Skeletal muscle satellite cell (primary cell): ENCODE data around the gene PPL.
"Not testable (repeated sequence)": the region's sequence is repeated elsewhere in the genome, so short reads cannot be mapped to it uniquely, and the experiment has no call there.

Source experiments
- H3K27me3 ChIP-seq: 2 replicates; pipeline ENCODE4 v1.7.0; 2013; ENCODE audit warnings: low read length; ENCODE audit not compliant: control insufficient read depth, insufficient read depth
- H3K36me3 ChIP-seq: 2 replicates; pipeline ENCODE4 v1.7.0; 2013; ENCODE audit warnings: mild to moderate bottlenecking, control low read depth, low read length; ENCODE audit not compliant: insufficient read depth
- H3K4me1 ChIP-seq: 2 replicates; pipeline ENCODE4 v1.7.0; 2013; ENCODE audit warnings: low read length; ENCODE audit not compliant: control insufficient read depth, insufficient read depth
- H3K4me2 ChIP-seq: 2 replicates; pipeline ENCODE4 v1.7.0; 2013; ENCODE audit warnings: mild to moderate bottlenecking, low read length
- H3K4me3 ChIP-seq: 2 replicates; pipeline ENCODE4 v1.7.0; 2013; ENCODE audit warnings: low read length
- H3K9ac ChIP-seq: 2 replicates; pipeline ENCODE4 v1.7.0; 2013; ENCODE audit warnings: mild to moderate bottlenecking, low read depth, low read length, moderate library complexity
- H3K9me3 ChIP-seq: replicated peaks from 2 replicates; pipeline ENCODE4 v1.7.0; 2013; ENCODE audit warnings: mild to moderate bottlenecking, control low read depth, low read length

The PPL gene

DNA sequence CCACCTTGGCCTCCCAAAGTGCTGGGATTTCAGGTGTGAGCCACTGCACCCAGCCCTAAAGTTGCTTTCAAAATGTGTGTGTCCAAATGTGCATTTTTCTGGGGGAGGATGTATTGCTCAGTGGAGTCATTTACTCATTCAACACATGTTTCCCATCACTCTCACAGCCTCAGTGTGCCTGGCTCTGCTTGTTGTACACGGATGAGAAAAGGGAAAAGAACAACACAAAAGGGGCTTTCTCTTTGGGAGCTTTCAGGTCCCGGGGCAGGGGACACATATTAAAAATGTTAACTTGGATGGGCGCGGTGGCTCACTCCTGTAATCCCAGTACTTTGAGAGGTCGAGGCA, 1.7 kb upstream of the PPL start:
- H3K9ac ChIP-seq, result no peak overlapping the region
- H3K4me1 ChIP-seq, result peaks cover 45% of the 10 kb centered on the region
- no peaks in the 10 kb centered on the region for H3K36me3 ChIP-seq
- no peaks in the 10 kb centered on the region for H3K9me3 ChIP-seq
- H3K4me3 ChIP-seq, result no peak overlapping the region
- H3K4me2 ChIP-seq, result no peak overlapping the region
- peaks cover 39% of the 10 kb centered on the region for H3K27me3 ChIP-seq

DNA sequence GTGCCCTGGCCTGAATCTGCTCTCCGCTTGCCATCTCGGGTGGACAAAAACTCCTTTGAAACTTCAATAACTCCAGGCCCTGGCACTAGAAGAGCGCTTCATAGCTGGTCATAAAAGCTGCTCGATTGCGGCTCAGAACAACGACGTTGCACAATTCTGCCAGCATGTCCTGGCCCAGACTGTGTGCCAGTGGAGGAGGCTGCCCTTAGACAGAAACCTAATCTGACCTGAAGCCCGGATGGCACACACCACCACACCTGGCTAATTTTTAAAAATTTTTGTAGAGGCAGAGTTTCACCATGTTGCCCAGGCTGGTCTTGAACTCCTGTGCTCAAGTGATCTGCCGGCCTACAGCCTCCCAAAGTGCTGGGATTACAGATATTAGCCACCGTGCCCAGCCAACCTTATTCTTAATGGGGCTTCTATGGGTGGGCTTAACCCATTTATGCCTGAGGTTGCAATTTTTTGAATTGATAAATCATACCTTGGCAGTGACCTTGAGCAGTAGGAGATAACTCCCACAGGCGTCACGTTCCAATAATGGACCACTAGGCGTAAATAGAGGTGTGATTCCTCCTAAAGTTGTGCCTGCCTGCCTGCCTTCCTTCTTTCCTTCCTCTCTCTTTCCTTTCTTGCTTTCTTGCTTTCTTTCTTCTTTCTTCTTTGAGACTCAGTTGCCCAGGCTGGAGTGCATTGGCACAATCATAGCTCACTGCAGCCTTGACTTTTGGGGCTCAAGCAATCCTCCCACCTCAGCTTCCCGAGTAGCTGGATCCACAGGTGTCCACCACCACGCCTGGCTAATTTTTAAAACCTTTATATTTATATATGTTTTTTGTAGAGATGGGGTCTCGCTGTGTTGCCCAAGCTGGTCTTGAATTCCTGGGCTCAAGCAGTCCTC, 1.1 kb upstream of the PPL start:
- no peaks in the 10 kb centered on the region for H3K9me3 ChIP-seq
- H3K9ac ChIP-seq, result no peak overlapping the region
- peak overlapping the region; percentile 81 for H3K4me2 ChIP-seq
- peaks cover 38% of the 10 kb centered on the region for H3K4me1 ChIP-seq
- no peaks in the 10 kb centered on the region for H3K36me3 ChIP-seq
- no peak overlapping the region for H3K4me3 ChIP-seq
- H3K27me3 ChIP-seq, result peaks cover 45% of the 10 kb centered on the region

DNA sequence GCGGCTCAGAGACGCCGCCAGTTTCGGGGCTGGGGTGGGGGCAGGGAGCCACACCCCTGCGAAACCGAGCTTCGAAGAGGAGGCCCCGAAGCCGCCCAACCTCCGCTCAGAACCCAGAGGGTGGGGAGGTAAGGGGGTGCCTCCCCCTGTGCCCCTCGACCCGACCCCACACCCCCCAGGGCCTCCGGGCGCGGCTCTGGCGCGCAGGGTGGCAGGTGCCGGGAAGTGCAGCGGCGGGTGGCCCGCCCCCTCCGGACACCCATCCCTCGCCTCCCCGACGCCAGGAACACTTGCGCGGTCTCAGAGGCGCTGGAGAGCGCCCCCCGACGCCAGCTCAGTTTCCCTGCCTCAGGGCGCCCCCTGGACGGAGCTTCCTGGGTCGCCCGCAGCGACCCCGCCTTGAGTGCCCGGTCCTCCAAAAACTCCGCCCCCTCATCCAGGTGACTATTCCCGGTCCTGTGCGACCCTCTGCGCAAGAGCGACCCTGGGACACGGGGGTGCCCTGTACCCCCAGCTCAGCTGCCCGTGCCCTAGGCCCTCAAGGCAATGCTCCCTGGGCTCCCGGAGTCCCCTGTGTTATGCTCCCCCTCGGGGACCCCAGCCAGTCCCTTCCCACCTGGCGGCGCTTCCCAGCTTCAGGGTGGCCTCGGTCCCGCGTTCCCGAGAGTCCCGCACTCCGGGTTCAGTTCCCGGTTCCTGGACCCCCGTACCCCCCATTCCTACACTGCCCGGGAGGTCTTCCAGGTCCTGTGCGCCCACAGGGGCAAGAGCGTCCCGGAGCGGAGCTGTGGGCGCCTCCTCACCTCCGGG, 562 bp downstream of the PPL start:
- H3K4me2 ChIP-seq, result peak overlapping the region; percentile 81
- H3K36me3 ChIP-seq, result no peaks in the 10 kb centered on the region
- peak overlapping the region; percentile 61 for H3K4me3 ChIP-seq
- no peak overlapping the region for H3K9ac ChIP-seq
- peaks cover 50% of the 10 kb centered on the region for H3K27me3 ChIP-seq
- H3K4me1 ChIP-seq, result peaks cover 30% of the 10 kb centered on the region
- H3K9me3 ChIP-seq, result no peaks in the 10 kb centered on the region

DNA sequence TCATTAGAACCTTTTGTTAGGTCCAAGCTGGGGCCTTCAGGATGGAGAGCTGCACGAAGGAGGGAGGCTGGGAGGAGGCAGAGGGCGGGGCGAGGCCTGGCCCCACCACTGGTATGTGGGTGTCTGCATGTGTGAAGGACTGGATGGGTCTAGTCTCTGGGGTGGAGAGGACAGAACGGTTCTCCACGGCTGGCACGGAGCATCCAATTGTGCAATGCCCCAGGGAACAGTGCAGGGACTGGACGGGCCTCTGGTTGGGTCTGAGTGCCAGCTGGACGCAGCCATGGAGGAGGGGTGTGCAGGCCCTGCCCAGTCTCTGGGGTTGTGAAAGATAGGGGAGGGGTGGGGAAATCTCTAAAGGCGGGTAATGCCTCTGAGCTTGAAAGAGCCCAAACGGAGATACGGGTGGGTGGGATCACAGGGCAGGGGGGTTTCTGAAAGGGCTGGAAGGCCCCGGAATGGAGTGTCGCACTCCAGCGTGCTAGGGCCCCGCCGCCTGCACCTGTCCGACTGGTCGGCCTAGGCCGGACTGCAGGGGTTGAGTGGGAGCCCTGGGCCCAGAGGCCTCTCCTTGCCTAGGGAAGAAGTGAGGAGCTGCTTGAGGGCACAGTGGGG, 1.6 kb downstream of the PPL start:
- peak overlapping the region; percentile 81 for H3K4me2 ChIP-seq
- no peak overlapping the region for H3K4me3 ChIP-seq
- no peaks in the 10 kb centered on the region for H3K9me3 ChIP-seq
- no peaks in the 10 kb centered on the region for H3K36me3 ChIP-seq
- H3K27me3 ChIP-seq, result peaks cover 47% of the 10 kb centered on the region
- H3K9ac ChIP-seq, result no peak overlapping the region
- peaks cover 30% of the 10 kb centered on the region for H3K4me1 ChIP-seq

- Histone ChIP-seq H3K27me3 (peaks cover 50% of the 10 kb centered on the region), H3K9me3 (no peaks in the 10 kb centered on the region), H3K4me1 (peaks cover 30% of the 10 kb centered on the region), H3K9ac (no peak overlapping the region), H3K4me3 (no peak overlapping the region), H3K4me2 (no peak overlapping the region), H3K36me3 (no peaks in the 10 kb centered on the region)
Observed at GRCh38 chr16:4934591-4934990, 2.4 kb downstream of the PPL start.

DNA sequence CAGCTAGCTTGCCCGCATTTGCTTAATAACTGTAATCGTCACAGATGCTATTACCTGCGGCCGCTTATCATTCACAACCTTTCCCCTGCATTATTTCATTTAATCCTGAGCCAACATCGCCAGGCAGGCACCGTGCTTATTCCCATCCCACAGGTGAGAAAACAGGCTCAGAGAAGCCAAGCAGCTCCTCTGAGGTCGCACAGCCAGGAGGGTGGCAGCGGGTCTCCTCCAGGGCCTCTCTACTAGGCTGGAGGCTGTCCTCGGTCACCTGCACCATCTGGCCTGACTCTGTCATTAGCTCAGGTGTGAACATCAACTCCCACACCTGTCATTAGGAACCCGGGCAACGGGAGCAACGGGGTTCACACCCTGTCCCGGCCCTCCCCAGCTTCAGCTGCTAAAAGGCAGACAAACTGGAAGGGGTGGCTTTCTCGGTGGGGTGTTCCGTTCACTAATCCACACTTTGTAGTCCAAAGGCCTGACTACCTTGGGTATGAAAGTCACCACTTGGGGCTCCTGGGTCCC, 3.0 kb downstream of the PPL start:
- H3K4me2 ChIP-seq, result no peak overlapping the region
- H3K4me3 ChIP-seq, result no peak overlapping the region
- H3K9ac ChIP-seq, result no peak overlapping the region
- H3K9me3 ChIP-seq, result no peaks in the 10 kb centered on the region
- H3K27me3 ChIP-seq, result peaks cover 56% of the 10 kb centered on the region
- H3K4me1 ChIP-seq, result peaks cover 30% of the 10 kb centered on the region
- H3K36me3 ChIP-seq, result no peaks in the 10 kb centered on the region

GRCh38 chr16:4933433-4933832, 3.5 kb downstream of the PPL start:
- H3K36me3 ChIP-seq, result no peaks in the 10 kb centered on the region
- peaks cover 56% of the 10 kb centered on the region for H3K27me3 ChIP-seq
- H3K9ac ChIP-seq, result no peak overlapping the region
- no peak overlapping the region for H3K4me2 ChIP-seq
- H3K4me3 ChIP-seq, result no peak overlapping the region
- H3K4me1 ChIP-seq, result peaks cover 30% of the 10 kb centered on the region
- no peaks in the 10 kb centered on the region for H3K9me3 ChIP-seq

DNA sequence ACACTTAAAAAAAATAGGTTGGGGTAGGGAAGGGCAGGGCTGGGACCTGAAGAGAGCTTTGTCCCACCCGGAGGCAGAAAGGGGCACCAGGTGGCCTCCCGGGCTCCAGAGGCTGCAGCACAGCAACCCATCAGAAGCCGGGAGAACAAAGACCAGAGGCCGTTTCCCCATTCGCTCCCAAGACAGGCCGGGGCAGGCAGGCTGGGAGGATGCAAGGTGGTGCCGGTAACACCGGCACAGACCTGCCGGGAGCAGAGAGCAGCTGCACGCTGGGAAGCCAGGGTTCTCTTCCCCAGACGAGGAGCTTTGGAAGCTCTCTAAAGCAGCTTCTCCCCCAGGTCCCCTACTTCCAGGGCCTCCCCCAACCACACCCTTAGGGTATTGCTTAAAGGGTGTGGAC, 5.6 kb downstream of the PPL start:
- no peak overlapping the region for H3K9ac ChIP-seq
- H3K9me3 ChIP-seq, result peaks cover 9% of the 10 kb centered on the region
- no peaks in the 10 kb centered on the region for H3K36me3 ChIP-seq
- no peak overlapping the region for H3K4me3 ChIP-seq
- peaks cover 15% of the 10 kb centered on the region for H3K4me1 ChIP-seq
- peaks cover 39% of the 10 kb centered on the region for H3K27me3 ChIP-seq
- H3K4me2 ChIP-seq, result no peak overlapping the region

- not testable (repeated sequence) for H3K9ac ChIP-seq, H3K4me1 ChIP-seq, H3K4me2 ChIP-seq, H3K9me3 ChIP-seq, H3K36me3 ChIP-seq, H3K4me3 ChIP-seq
- peaks cover 45% of the 10 kb centered on the region for H3K27me3 ChIP-seq
Observed at GRCh38 chr16:4929619-4930018, 7.3 kb downstream of the PPL start.

- peaks cover 9% of the 10 kb centered on the region for H3K9me3 ChIP-seq
- H3K4me1 ChIP-seq, result no peaks in the 10 kb centered on the region
- H3K4me3 ChIP-seq, result no peak overlapping the region
- H3K27me3 ChIP-seq, result peaks cover 44% of the 10 kb centered on the region
- no peak overlapping the region for H3K9ac ChIP-seq
- H3K4me2 ChIP-seq, result no peak overlapping the region
- no peaks in the 10 kb centered on the region for H3K36me3 ChIP-seq
Observed at GRCh38 chr16:4928227-4928626, 8.7 kb downstream of the PPL start.

- Histone ChIP-seq H3K9me3 (peaks cover 9% of the 10 kb centered on the region), H3K36me3 (no peaks in the 10 kb centered on the region), H3K4me2 (no peak overlapping the region), H3K27me3 (peaks cover 47% of the 10 kb centered on the region), H3K4me3 (no peak overlapping the region), H3K9ac (no peak overlapping the region), H3K4me1 (no peaks in the 10 kb centered on the region)
Observed at GRCh38 chr16:4927661-4928060, 9.3 kb downstream of the PPL start.
